Measurements from ENCODE around the gene TJP2. TPM values are rescaled to one million over a fixed set of nuclear protein-coding genes. Genes with fewer than 3 reads are reported as not detected.

TJP2 gene
- total RNA-seq, 2 experiments from 2014 or later = 2.1 to 3.2 TPM

DNA sequence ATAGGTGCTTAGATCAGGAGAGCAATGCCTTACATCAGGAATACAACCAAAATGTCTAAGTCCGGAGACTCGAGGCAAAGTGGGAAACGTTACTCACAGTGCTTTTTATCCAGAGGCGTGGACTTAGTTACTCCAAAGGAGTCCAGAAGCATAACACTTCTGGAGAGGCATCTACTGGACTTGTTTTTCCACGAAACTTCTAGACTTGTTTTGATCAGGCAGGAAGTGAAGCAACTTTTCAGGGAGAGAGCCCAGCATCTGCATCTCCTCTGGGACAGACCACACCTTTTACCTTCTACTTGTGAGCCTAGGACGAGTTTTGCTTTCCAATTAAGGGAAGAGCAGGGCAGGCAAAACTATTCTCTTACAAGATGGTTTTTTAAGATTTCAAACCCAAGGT, 1.2 kb upstream of the TJP2 start:
- H3K36me3 Mint-ChIP-seq = no peaks in the 10 kb centered on the region
- DNase-seq (no peak), ATAC-seq (ENCODE audit: low read depth) (no peak)
- POLR2A ChIA-PET = no interaction called here
- no peaks in the 10 kb centered on the region for H3K9me3 Mint-ChIP-seq
- peak overlapping the region; percentile 77 for H3K4me3 Mint-ChIP-seq
- no peak overlapping the region for H3K27ac Mint-ChIP-seq
- H3K4me1 Mint-ChIP-seq = peaks cover 22% of the 10 kb centered on the region
- peaks cover 51% of the 10 kb centered on the region for H3K27me3 Mint-ChIP-seq

DNA sequence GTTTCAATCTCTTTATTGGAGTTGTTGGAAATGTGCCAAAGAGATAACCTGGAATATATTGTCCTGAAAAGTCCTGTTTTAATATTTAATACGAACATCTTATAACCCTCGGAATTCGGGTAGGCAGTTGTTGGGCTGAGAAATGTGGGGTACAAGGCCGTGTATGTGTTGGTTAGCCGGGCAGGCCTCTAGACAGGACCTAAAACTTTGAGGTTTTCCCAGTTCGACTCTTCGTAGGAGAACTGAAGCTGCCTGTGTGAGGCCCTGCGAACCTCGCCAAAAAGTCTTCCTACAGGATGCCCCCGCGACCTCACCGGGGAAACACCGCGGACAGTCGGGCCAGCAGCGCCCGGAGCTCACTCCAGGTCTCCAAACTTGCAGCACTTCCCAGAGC, 583 bp upstream of the TJP2 start:
- DNase-seq (no peak), ATAC-seq (ENCODE audit: low read depth) (no peak)
- Mint-ChIP-seq H3K27me3 (peaks cover 52% of the 10 kb centered on the region), H3K9me3 (no peaks in the 10 kb centered on the region), H3K4me3 (peak overlapping the region; percentile 77), H3K36me3 (no peaks in the 10 kb centered on the region), H3K27ac (no peak overlapping the region), H3K4me1 (peaks cover 22% of the 10 kb centered on the region)
- POLR2A ChIA-PET = no interaction called here

DNA sequence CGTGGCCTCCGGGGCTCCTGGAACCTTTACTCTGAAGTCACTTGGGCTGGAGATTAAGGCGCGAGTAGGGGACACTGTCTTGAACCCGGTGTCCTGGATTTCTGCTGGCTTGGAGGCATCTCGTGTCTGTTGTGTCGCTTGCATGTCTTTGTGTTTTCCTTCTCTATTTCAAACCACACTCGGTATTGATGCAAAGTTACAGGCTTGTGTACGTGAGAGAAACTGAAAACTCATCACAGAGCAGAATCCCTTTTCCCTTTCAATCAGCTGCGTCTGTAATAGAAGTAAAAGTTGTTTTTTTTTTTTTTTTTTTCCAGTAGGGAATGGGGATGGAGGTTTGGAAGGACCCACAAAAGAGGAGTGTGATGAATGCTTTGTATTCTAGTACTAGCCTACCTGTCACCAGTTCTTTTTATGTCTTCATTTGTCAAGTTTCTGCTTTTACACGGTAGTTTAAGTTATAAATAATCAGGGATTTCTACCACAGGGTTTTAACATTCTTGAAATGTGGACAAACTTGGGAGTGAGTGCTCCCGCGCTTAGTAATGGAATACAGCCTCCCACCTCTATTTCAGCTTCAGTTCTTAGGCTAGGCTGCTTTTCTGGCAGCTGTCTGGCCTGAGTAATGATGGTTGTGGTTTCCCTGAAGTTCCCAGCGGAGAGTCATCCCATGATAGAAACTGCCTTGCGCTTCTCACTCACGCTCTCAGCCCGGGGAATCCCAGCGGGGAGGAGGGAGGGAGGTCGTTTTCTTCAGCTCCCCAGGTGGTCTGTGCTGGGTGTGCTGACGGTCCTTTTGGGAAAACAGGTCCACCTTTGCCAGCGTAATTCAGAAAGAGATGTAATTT, 763 bp downstream of the TJP2 start:
- Mint-ChIP-seq H3K9me3 (no peaks in the 10 kb centered on the region), H3K36me3 (no peaks in the 10 kb centered on the region), H3K4me1 (peaks cover 20% of the 10 kb centered on the region), H3K4me3 (peak overlapping the region; percentile 79), H3K27ac (no peak overlapping the region), H3K27me3 (peaks cover 54% of the 10 kb centered on the region)
- ATAC-seq (ENCODE audit: low read depth) (peak; percentile 24), DNase-seq (no peak)
- POLR2A ChIA-PET = no interaction called here

DNA sequence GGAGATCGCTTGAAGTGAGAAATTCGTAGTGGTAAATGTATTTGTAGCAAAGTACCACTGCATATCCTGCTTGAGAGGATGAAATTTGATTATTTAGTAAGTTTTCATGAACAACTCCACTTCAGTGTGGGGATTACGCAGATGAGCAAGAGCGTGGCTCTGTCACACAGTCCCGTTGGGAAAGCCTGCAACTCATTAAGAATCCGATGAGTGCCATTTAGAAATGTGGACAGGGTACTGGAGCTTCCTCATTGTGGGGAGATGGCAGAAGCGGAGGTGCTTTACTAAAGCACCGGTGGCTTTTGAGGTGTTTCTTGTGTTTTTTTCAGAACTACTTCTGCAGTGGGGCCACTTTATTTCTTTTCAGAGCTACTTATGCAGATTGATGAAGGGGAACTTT, 1.4 kb downstream of the TJP2 start:
- Mint-ChIP-seq H3K27ac (no peak overlapping the region), H3K27me3 (peaks cover 54% of the 10 kb centered on the region), H3K9me3 (no peaks in the 10 kb centered on the region), H3K36me3 (no peaks in the 10 kb centered on the region), H3K4me1 (peaks cover 24% of the 10 kb centered on the region), H3K4me3 (no peak overlapping the region)
- POLR2A ChIA-PET = no interaction called here
- ATAC-seq (ENCODE audit: low read depth) (no peak), DNase-seq (no peak)

DNA sequence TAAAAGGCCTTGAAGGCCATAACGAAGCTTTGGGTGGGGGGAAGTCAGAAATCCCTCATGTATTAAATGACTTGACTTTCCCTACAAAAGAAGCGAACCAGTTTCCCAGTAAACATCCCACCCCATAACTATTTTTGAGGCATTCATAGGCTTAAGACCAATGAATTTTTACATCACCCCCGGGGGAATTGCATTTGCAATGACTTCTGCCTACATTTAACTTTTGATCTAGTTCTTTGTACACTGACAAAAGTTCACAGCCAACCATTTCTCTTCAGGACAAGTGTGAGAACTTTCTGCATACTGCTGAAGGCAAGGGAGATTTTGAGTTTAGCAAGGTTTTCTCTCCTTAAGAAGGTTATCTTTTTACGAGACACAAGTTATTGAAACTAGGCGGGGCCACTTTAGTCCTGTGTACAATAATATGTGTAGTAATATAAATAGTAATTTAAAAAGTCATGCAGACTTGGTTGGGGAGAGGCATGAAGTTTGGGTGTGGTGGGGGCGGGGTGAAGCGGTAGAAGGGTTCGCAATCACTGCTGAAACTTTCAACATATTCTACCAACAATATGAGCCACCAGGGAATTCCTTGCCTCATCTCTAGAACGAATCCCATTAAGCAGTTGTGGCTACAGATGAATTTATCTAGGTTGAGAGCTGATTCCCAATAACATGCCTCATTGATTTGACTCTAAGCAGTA, 2.5 kb downstream of the TJP2 start:
- Mint-ChIP-seq H3K4me3 (no peak overlapping the region), H3K27ac (no peak overlapping the region), H3K4me1 (peaks cover 26% of the 10 kb centered on the region), H3K27me3 (peaks cover 46% of the 10 kb centered on the region), H3K9me3 (no peaks in the 10 kb centered on the region), H3K36me3 (no peaks in the 10 kb centered on the region)
- POLR2A ChIA-PET = no interaction called here
- no peak for DNase-seq
- ATAC-seq (ENCODE audit: low read depth) = no peak

DNA sequence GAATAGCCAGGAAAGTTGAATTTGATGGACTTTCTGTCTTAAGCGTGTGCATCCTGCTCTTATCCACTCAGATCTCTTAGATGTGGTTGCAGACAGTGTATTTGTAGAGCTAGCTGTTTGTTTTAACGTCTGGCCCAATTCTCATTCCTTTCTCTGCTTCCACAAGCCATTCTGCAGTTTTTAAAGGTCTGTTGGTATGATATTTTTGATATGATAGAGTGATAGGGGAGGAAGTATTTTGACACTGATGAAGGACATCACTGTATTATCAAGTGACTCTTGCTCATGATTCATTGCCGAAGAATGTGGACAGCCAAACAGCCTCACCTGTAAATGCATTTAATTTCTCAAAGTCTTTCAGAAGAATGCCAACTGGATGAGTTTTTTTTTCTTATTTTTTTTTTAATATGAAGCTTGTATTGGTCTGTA, 4.5 kb downstream of the TJP2 start:
- Mint-ChIP-seq H3K36me3 (no peaks in the 10 kb centered on the region), H3K4me1 (peaks cover 22% of the 10 kb centered on the region), H3K4me3 (no peak overlapping the region), H3K27me3 (peaks cover 30% of the 10 kb centered on the region), H3K9me3 (no peaks in the 10 kb centered on the region), H3K27ac (no peak overlapping the region)
- POLR2A ChIA-PET = no interaction called here
- ATAC-seq (ENCODE audit: low read depth) (no peak), DNase-seq (no peak)

DNA sequence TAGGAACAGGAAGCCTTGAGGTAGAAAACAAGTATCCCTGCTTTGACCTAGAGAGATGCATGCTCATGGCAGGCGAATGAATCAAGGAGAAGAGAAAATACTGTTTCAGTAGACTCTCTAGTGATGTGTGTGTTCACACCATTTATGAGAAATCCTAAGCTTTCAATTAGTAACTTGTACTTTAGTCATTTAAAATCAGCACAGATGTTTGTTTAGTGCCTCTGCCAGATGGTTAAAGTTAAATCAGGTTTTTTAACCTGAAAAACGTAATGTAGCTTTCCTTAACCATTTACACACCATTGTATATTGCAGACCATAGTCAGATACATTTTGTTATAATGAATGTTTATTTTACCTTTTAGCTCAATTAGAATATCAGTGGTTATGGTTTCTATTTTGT, 5.0 kb downstream of the TJP2 start:
- Mint-ChIP-seq H3K9me3 (no peaks in the 10 kb centered on the region), H3K27me3 (peaks cover 29% of the 10 kb centered on the region), H3K27ac (no peak overlapping the region), H3K36me3 (no peaks in the 10 kb centered on the region), H3K4me3 (no peak overlapping the region), H3K4me1 (peaks cover 22% of the 10 kb centered on the region)
- POLR2A ChIA-PET = no interaction called here
- no peak for ATAC-seq (ENCODE audit: low read depth)
- no peak for DNase-seq

DNA sequence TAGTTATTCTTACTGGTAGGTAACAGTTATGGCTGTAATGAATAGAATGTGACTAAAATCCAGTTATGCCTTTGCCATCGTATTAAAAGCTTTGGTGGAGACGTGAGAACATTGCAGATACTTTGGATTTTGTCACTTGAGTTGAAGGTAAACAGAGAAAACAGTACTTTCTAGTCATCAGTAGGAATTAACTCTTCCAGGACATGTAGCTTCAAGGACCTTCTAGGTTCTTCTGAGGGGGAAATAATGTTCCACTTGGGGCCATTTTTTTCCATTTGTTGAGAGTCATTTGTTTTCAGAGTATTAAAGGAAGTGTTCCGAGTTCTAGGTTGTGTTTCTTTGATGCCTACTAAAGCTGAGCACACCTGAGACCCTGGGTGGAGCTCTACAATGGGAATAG, 6.1 kb downstream of the TJP2 start:
- no peaks in the 10 kb centered on the region for H3K9me3 Mint-ChIP-seq
- H3K27ac Mint-ChIP-seq = no peak overlapping the region
- POLR2A ChIA-PET = no interaction called here
- peaks cover 15% of the 10 kb centered on the region for H3K4me1 Mint-ChIP-seq
- peaks cover 19% of the 10 kb centered on the region for H3K27me3 Mint-ChIP-seq
- ATAC-seq (ENCODE audit: low read depth) (no peak), DNase-seq (no peak)
- H3K4me3 Mint-ChIP-seq = no peak overlapping the region
- H3K36me3 Mint-ChIP-seq = no peaks in the 10 kb centered on the region

DNA sequence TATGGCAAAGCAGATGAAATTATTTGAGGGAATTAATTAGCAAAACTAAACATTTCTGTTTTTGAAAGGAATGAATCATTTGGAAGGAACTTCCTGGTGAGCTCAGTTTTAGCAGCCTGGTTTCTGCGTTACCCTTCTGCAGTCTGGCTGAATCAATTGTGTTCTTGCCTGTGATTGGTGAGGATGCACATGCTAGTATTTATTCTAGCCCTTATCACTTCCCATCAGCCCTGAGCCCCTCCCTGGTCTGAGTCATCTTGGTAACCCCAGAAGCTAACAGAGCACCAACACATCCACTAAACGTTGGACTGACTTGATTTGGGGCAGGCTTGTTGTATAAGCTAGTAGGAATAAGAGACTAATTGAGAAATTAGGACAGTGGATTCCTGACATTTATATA, 6.6 kb downstream of the TJP2 start:
- H3K4me1 Mint-ChIP-seq = peaks cover 11% of the 10 kb centered on the region
- ATAC-seq (ENCODE audit: low read depth) (peak; percentile 72), DNase-seq (no peak)
- peaks cover 14% of the 10 kb centered on the region for H3K27me3 Mint-ChIP-seq
- H3K4me3 Mint-ChIP-seq = no peak overlapping the region
- H3K27ac Mint-ChIP-seq = no peak overlapping the region
- H3K36me3 Mint-ChIP-seq = no peaks in the 10 kb centered on the region
- no peaks in the 10 kb centered on the region for H3K9me3 Mint-ChIP-seq
- POLR2A ChIA-PET = no interaction called here

DNA sequence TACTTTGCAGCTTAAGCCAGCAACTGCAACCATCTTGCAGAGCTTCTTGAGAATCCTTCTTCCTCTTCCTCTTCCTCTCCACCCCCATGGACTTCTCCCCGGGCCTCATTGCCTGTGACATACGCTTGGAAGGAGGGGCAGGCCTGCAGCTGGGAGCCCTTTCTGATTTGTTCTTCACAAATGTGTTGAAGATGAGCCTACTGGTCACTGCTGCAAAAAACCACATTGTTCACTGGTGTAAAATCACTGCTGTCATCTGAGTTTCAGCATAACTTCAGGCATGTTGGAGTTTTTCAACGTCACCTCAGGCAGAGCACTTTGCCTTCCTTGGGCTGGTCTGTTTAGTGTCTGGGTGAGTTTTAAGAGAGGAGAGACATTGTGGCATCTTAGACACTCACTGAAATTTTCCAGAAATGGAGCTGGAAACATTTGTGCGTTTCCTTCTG, 7.9 kb downstream of the TJP2 start:
- H3K4me1 Mint-ChIP-seq = peaks cover 11% of the 10 kb centered on the region
- no peaks in the 10 kb centered on the region for H3K9me3 Mint-ChIP-seq
- no peak overlapping the region for H3K27ac Mint-ChIP-seq
- H3K27me3 Mint-ChIP-seq = peaks cover 5% of the 10 kb centered on the region
- H3K36me3 Mint-ChIP-seq = no peaks in the 10 kb centered on the region
- DNase-seq (no peak), ATAC-seq (ENCODE audit: low read depth) (no peak)
- POLR2A ChIA-PET = no interaction called here
- H3K4me3 Mint-ChIP-seq = no peak overlapping the region

DNA sequence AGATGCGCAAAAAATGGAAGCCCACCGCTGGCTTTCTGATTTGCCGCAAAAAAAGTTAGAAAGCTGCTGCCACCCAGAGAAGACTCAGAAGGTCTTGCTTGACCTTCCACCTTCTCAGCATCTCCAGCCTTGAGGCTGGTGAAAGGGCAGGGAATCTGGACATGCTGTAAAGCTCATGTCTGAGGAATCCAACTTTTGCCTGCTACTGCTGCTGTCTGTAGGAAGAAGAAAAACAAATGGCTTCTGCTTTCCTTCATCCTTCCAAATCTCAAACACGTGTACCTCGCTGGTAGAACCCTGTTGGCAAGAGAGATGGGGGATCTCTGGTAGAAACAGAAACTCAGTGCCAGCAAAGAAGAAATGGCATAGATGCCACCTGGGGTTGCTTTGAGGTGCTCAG, 10.2 kb downstream of the TJP2 start:
- Mint-ChIP-seq H3K27ac (no peak overlapping the region), H3K9me3 (no peaks in the 10 kb centered on the region), H3K36me3 (no peaks in the 10 kb centered on the region), H3K4me1 (peaks cover 7% of the 10 kb centered on the region), H3K4me3 (no peak overlapping the region), H3K27me3 (peaks cover 3% of the 10 kb centered on the region)
- DNase-seq = no peak
- POLR2A ChIA-PET = no interaction called here
- no peak for ATAC-seq (ENCODE audit: low read depth)

DNA sequence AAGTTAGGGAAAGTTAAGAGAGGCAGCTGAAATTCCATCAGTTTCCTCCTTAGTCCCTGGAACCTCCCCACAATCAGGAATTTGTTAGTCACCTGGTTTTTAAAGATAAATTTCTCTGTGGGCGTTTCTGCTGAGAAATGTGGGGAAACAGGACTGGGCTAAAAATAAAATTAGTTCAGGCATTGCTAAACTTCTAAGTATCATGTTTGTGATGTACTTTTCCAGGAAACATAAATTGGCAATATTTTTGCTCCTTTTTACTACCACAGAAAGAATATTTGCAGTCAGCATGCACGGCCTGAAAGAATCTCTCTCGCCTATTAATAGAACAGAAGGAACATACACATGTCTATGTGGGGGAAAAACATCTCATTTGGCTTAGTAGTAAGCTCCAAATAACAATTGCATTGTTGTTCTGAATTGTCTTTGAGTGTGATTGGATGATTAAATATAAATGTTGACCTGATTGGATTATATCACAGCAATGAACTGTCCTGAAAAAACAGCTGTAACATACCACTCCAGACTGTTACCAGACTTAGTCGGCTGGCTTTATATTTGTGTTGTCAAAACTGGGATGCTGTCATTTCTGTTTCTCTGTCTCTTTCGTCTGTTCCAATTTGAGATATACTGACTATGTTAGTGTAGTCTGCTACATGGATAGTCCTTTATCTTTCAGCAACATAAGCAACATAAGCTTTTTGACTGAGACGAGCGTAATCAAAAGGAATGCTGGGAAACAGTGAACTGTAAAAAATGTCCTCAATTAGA, 12.9 kb downstream of the TJP2 start:
- Mint-ChIP-seq H3K4me3 (no peak overlapping the region), H3K27ac (no peak overlapping the region), H3K36me3 (no peaks in the 10 kb centered on the region), H3K27me3 (peaks cover 3% of the 10 kb centered on the region), H3K9me3 (no peaks in the 10 kb centered on the region), H3K4me1 (peaks cover 6% of the 10 kb centered on the region)
- POLR2A ChIA-PET = no interaction called here
- ATAC-seq (ENCODE audit: low read depth) (no peak), DNase-seq (no peak)

DNA sequence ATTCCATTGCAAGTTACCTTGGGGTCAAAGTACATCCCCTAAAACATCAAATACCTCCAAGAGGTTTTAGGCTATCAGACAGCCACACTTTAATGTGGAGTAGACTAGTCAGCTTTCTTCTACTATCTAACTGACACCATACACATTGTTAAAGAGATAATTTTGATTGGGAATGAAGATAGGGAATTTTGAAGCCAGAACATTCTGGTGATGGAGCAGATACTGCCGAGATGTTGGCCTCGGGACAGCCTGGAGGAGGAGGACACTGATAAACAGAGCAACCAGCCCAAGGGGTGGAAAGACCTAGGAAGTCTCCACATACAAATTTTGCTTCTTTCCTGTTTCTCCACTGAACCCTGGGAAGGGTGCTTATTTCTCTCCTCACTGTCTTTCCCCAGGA, 14.9 kb downstream of the TJP2 start:
- ATAC-seq (ENCODE audit: low read depth) = no peak
- H3K4me3 Mint-ChIP-seq = no peak overlapping the region
- peaks cover 6% of the 10 kb centered on the region for H3K4me1 Mint-ChIP-seq
- no peak for DNase-seq
- H3K9me3 Mint-ChIP-seq = no peaks in the 10 kb centered on the region
- H3K36me3 Mint-ChIP-seq = no peaks in the 10 kb centered on the region
- H3K27me3 Mint-ChIP-seq = peaks cover 3% of the 10 kb centered on the region
- POLR2A ChIA-PET = no interaction called here
- no peak overlapping the region for H3K27ac Mint-ChIP-seq
